HG03354 (cell line): ENCODE measurements around the gene SPC25.

Source experiments
- ATAC-seq: cut with Tn5 transposase; IDR thresholded peaks from one replicate; pipeline ENCODE4 v1.9.1; 2021; ENCODE audit warnings: mild to moderate bottlenecking; ENCODE audit not compliant: unreplicated experiment, poor library complexity, severe bottlenecking

The SPC25 gene

GRCh38 chr2:168850846-168851245 is 39.4 kb downstream of the SPC25 start:
- ATAC-seq = no peak

- peak; percentile 63 for ATAC-seq
Observed at GRCh38 chr2:168849610-168850009, 40.6 kb downstream of the SPC25 start.

- no peak for ATAC-seq
Observed at GRCh38 chr2:168848225-168848624, 42.0 kb downstream of the SPC25 start.

- ATAC-seq = no peak
Observed at GRCh38 chr2:168843253-168843652, 47.0 kb downstream of the SPC25 start.

GRCh38 chr2:168841445-168841844 is 48.8 kb downstream of the SPC25 start:
- ATAC-seq = no peak

GRCh38 chr2:168835969-168836368 is 54.3 kb downstream of the SPC25 start:
- no peak for ATAC-seq

GRCh38 chr2:168831662-168832061 is 58.6 kb downstream of the SPC25 start:
- ATAC-seq = no peak

GRCh38 chr2:168830958-168831357 is 59.3 kb downstream of the SPC25 start:
- no peak for ATAC-seq

- no peak for ATAC-seq
Observed at GRCh38 chr2:168825126-168825525, 65.1 kb downstream of the SPC25 start.

GRCh38 chr2:168821992-168822391 is 68.2 kb downstream of the SPC25 start:
- no peak for ATAC-seq

GRCh38 chr2:168821577-168821976 is 68.7 kb downstream of the SPC25 start:
- ATAC-seq = no peak
